Astrocyte (in vitro differentiated cells and primary cell): Measurements from ENCODE around the gene DGUOK. TPM values are rescaled to one million over a fixed set of nuclear protein-coding genes. Genes with fewer than 3 reads are reported as not detected.

Experiments used
- DNase-seq: peaks from one replicate; pipeline ENCODE4 v3.0.0-alpha.2; 2010; ENCODE audit warnings: low read depth
- FAIRE-seq: peaks from 2 replicates; lab custom pipeline; 2011; peaks lifted over from hg19 to GRCh38; lab: Jason Lieb, UNC
- H2AFZ ChIP-seq: 2 replicates; pipeline ENCODE4 v1.6.0; 2012; ENCODE audit warnings: low read depth, low read length, inconsistent platforms
- H3K27ac ChIP-seq: 2 replicates; pipeline ENCODE4 v1.5.1; 2011; ENCODE audit warnings: low read depth, low read length, inconsistent platforms
- H3K27me3 ChIP-seq: 2 replicates; pipeline ENCODE4 v1.6.0; 2011; ENCODE audit warnings: low read length, inconsistent platforms; ENCODE audit not compliant: insufficient read depth
- H3K36me3 ChIP-seq: 2 replicates; pipeline ENCODE4 v1.5.1; 2011; ENCODE audit warnings: low read length, inconsistent platforms; ENCODE audit not compliant: insufficient read depth
- H3K4me1 ChIP-seq: 2 replicates; pipeline ENCODE4 v1.5.1; 2011; ENCODE audit warnings: low read length, inconsistent platforms; ENCODE audit not compliant: insufficient read depth
- H3K4me2 ChIP-seq: 2 replicates; pipeline ENCODE4 v1.6.0; 2012; ENCODE audit warnings: low read length, inconsistent platforms
- H3K4me3 ChIP-seq: 2 replicates; pipeline ENCODE4 v1.5.1; 2011; ENCODE audit warnings: low read depth, mild to moderate bottlenecking, low read length, inconsistent platforms; ENCODE audit not compliant: insufficient read depth
- H3K79me2 ChIP-seq: 2 replicates; pipeline ENCODE4 v1.6.0; 2012; ENCODE audit warnings: mild to moderate bottlenecking, low read length, inconsistent platforms; ENCODE audit not compliant: insufficient read depth
- H3K9ac ChIP-seq: 2 replicates; pipeline ENCODE4 v1.6.0; 2012; ENCODE audit warnings: mild to moderate bottlenecking, low read length, inconsistent platforms
- H3K9me3 ChIP-seq: 2 replicates; pipeline ENCODE4 v1.5.1; 2012; ENCODE audit warnings: low read depth, mild to moderate bottlenecking, low read length, inconsistent platforms; ENCODE audit not compliant: insufficient read depth
- H4K20me1 ChIP-seq: 2 replicates; pipeline ENCODE4 v1.6.0; 2012; ENCODE audit warnings: low read length, inconsistent platforms; ENCODE audit not compliant: insufficient read depth
- H3K27ac Mint-ChIP-seq: one replicate; pipeline ENCODE4 v1.8.0; 2021; ENCODE audit warnings: mild to moderate bottlenecking, mixed read lengths; ENCODE audit not compliant: unreplicated experiment
- H3K27me3 Mint-ChIP-seq: one replicate; pipeline ENCODE4 v1.8.0; 2021; ENCODE audit warnings: low read depth, mixed read lengths; ENCODE audit not compliant: unreplicated experiment
- H3K36me3 Mint-ChIP-seq: one replicate; pipeline ENCODE4 v1.8.0; 2021; ENCODE audit warnings: low read depth, mixed read lengths; ENCODE audit not compliant: unreplicated experiment
- H3K4me1 Mint-ChIP-seq: one replicate; pipeline ENCODE4 v1.8.0; 2021; ENCODE audit warnings: low read depth, mixed read lengths; ENCODE audit not compliant: unreplicated experiment
- H3K4me3 Mint-ChIP-seq: one replicate; pipeline ENCODE4 v1.8.0; 2021; ENCODE audit warnings: mild to moderate bottlenecking, moderate library complexity, mixed read lengths; ENCODE audit not compliant: unreplicated experiment
- H3K9me3 Mint-ChIP-seq: one replicate; pipeline ENCODE4 v1.8.0; 2021; ENCODE audit warnings: mild to moderate bottlenecking, mixed read lengths; ENCODE audit not compliant: unreplicated experiment
- CTCF ChIP-seq: IDR thresholded peaks from 2 replicates; pipeline ENCODE4 v1.5.1; 2011; ENCODE audit warnings: low read depth, mild to moderate bottlenecking, inconsistent platforms, low read length, moderate library complexity; ENCODE audit not compliant: insufficient read depth
- EZH2 ChIP-seq: IDR thresholded peaks from 2 replicates; pipeline ENCODE4 v1.6.1; 2012; ENCODE audit warnings: mild to moderate bottlenecking, low read length, inconsistent platforms; ENCODE audit not compliant: insufficient read depth
- total RNA-seq: library from RNA; stranded (reverse); gene quantifications from 2 replicates; pipeline ENCODE4 v1.2.1, GENCODE V29; 2021

The DGUOK gene
- total RNA-seq, 1 donor from 2014 or later: 84.8 TPM

GRCh38 chr2:73952499-73953446 is 26.1 kb downstream of the DGUOK start:
- Mint-ChIP-seq H3K4me1 (peaks cover 8% of the 10 kb centered on the region), H3K27ac (no peak overlapping the region), H3K9me3 (peaks cover 2% of the 10 kb centered on the region), H3K27me3 (no peaks in the 10 kb centered on the region), H3K36me3 (peaks cover 45% of the 10 kb centered on the region), H3K4me3 (no peak overlapping the region)
- Histone ChIP-seq H2AFZ (no peak overlapping the region), H3K4me2 (no peak overlapping the region), H3K79me2 (peaks cover 12% of the 10 kb centered on the region), H4K20me1 (peaks cover 71% of the 10 kb centered on the region), H3K4me1 (peaks cover 5% of the 10 kb centered on the region), H3K36me3 (peaks cover 41% of the 10 kb centered on the region), H3K27ac (no peak overlapping the region), H3K9ac (no peak overlapping the region), H3K4me3 (no peak overlapping the region), H3K27me3 (no peaks in the 10 kb centered on the region), H3K9me3 (no peaks in the 10 kb centered on the region)
- DNase-seq (peak; percentile 58), FAIRE-seq (no peak)
- no peak for TF ChIP-seq CTCF
- TF ChIP-seq EZH2: no peak

GRCh38 chr2:73956218-73956865 is 29.7 kb downstream of the DGUOK start:
- Histone ChIP-seq H3K9ac (no peak overlapping the region), H3K9me3 (no peaks in the 10 kb centered on the region), H3K79me2 (peaks cover 12% of the 10 kb centered on the region), H3K27me3 (no peaks in the 10 kb centered on the region), H3K4me2 (no peak overlapping the region), H2AFZ (no peak overlapping the region), H3K27ac (no peak overlapping the region), H3K4me1 (peaks cover 5% of the 10 kb centered on the region), H3K36me3 (peaks cover 39% of the 10 kb centered on the region), H4K20me1 (peaks cover 46% of the 10 kb centered on the region), H3K4me3 (no peak overlapping the region)
- FAIRE-seq (no peak), DNase-seq (no peak)
- Mint-ChIP-seq H3K27me3 (no peaks in the 10 kb centered on the region), H3K4me3 (no peak overlapping the region), H3K9me3 (peaks cover 2% of the 10 kb centered on the region), H3K36me3 (peaks cover 50% of the 10 kb centered on the region), H3K4me1 (peaks cover 8% of the 10 kb centered on the region), H3K27ac (no peak overlapping the region)
- TF ChIP-seq EZH2 (no peak), CTCF (no peak)
